Body of pancreas (tissue), 4 donors: ENCODE measurements around the gene GPR89B.

ENCODE experiments used
- POLR2A ChIP-seq, 3 donors: fragments of 450-650 bp; IDR thresholded peaks; one replicate each; pipeline ENCODE4 v1.6.1; 2016; ENCODE audit warnings: antibody characterized with exemption in 3 of 3, mild to moderate bottlenecking in 2 of 3
- TF ChIP-seq, protein P1 (sequence below), 7 experiments: fragments of 450-650 bp in 4 of 7; fragments of 200-600 bp in 3 of 7; sonication (generic) in 3 of 7; IDR thresholded peaks; one replicate each; pipeline ENCODE4 v1.5.1; 2016 to 2019; ENCODE audit warnings: antibody characterized with exemption in 7 of 7

DNA sequence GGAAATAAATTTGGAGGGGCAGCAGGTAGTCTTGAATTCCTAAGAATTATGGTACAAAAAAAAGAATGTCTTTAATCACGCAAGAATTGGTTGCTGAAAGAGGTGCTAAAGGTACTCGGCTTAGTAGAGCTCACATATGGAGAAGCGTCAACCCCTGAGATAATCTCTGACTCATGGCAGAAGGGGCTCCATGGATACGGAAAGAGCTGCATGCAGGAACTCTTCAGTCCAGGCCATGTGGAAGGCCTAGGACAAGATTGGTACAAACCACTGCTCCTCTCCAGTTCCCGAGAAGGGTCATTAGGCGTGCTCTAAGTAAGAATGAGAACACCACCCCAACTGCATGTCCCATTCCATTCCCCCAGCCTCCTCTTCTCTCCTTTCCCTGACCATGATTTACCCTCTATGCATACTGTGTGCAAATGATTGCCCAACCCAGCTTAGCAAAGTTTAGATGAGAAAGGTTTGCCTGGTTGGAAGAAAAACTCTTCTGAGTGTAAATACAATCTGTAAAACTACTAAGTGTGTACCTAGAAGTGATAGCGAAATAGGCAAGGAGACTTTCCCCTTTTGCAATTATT is 14.8 kb upstream of the GPR89B start:
- TF ChIP-seq, protein P1, sequence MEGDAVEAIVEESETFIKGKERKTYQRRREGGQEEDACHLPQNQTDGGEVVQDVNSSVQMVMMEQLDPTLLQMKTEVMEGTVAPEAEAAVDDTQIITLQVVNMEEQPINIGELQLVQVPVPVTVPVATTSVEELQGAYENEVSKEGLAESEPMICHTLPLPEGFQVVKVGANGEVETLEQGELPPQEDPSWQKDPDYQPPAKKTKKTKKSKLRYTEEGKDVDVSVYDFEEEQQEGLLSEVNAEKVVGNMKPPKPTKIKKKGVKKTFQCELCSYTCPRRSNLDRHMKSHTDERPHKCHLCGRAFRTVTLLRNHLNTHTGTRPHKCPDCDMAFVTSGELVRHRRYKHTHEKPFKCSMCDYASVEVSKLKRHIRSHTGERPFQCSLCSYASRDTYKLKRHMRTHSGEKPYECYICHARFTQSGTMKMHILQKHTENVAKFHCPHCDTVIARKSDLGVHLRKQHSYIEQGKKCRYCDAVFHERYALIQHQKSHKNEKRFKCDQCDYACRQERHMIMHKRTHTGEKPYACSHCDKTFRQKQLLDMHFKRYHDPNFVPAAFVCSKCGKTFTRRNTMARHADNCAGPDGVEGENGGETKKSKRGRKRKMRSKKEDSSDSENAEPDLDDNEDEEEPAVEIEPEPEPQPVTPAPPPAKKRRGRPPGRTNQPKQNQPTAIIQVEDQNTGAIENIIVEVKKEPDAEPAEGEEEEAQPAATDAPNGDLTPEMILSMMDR (IDR thresholded peaks at IDR 0.05), result no peak
- no peak for TF ChIP-seq POLR2A (IDR thresholded peaks at IDR 0.05)
